Erythroblast (primary cell): ENCODE data around the gene GBGT1.

Experiments used
- GATA1 ChIP-seq: IDR thresholded peaks from 2 replicates; pipeline ENCODE4 v1.6.1; 2011; ENCODE audit warnings: low read depth, mild to moderate bottlenecking, control low read depth, low read length, moderate library complexity
- POLR2A ChIP-seq: IDR thresholded peaks from 2 replicates; pipeline ENCODE4 v1.6.1; 2011; ENCODE audit warnings: mild to moderate bottlenecking, low read length

DNA sequence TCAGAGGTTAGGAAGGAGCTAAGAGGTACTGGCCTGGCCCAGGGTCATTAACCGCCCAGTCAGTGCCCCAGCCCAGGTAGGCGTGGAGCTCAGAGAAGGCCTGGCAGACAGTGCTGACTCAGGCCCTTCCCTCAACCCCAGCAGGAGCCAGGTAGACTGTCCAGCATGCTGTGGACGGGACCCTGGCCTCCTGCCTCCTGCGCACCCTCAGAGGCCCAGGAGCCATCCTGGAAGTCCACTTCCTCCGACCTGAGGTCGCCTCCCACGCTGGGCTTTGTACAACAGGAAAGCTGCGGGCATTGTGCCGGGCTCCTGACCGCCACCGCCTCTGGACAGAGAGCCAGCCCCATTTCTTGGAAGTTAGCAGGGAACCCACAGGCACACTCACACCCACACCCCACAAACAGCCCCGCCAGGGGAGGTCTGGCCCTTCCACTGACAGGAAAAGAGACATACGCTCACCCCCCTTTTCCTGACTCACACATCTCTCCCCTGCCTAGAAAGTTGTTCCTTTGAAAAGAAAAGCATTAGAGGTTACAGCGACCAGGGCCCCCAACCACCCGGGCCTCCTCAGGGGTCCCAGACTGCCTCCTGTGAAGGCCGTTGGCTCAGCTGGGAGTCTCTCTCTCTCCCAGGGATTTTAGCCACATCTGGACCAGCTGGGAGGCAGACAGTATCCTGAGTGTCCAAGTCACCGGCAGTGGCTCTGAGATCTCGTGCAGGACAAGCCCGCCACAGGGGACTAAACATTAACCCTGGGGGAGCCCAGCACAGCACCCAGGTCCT is 50.4 kb downstream of the GBGT1 start:
- no peak for TF ChIP-seq POLR2A
- no peak for TF ChIP-seq GATA1
